Psoas muscle (tissue), 8 donors: ENCODE results near the gene MANBA. TPM values are rescaled to one million over a fixed set of nuclear protein-coding genes. Genes with fewer than 3 reads are reported as not detected.

Experiments
- ATAC-seq, 4 donors: fragments of 200-7000 bp; cut with Tn5 transposase; one replicate each; pipeline ENCODE4 v1.9.1; 2020; ENCODE audit warnings: moderate library complexity in 3 of 4, mild to moderate bottlenecking in 2 of 4
- DNase-seq, 2 donors: peaks; one replicate each; pipeline ENCODE4 v3.0.0-alpha.2; 2020
- H3K27ac ChIP-seq: fragments of 200-600 bp; one replicate; pipeline ENCODE4 v1.8.0; 2022
- H3K27me3 ChIP-seq, 3 donors: fragments of 200-600 bp in 1 of 3; one replicate each; pipeline versions ENCODE4 v1.6.1 to v1.8.0; 2013 to 2022; ENCODE audit warnings: low read length in 2 of 3, mild to moderate bottlenecking in 2 of 3, moderate library complexity in 1 of 3; ENCODE audit not compliant: insufficient read depth in 3 of 3
- H3K36me3 ChIP-seq, 2 donors: fragments of 200-600 bp in 1 of 2; one replicate each; pipeline versions ENCODE4 v1.6.1 to v1.8.0; 2013 to 2022; ENCODE audit warnings: low read depth in 1 of 2, mild to moderate bottlenecking in 1 of 2, moderate library complexity in 1 of 2; ENCODE audit not compliant: insufficient read depth in 1 of 2
- H3K4me1 ChIP-seq: fragments of 200-600 bp; one replicate; pipeline ENCODE4 v1.8.0; 2022
- H3K4me3 ChIP-seq: fragments of 200-600 bp; one replicate; pipeline ENCODE4 v1.8.0; 2022; ENCODE audit warnings: mild to moderate bottlenecking
- H3K9me3 ChIP-seq: fragments of 200-600 bp; one replicate; pipeline ENCODE4 v1.8.0; 2022
- CTCF ChIP-seq: fragments of 200-600 bp; IDR thresholded peaks from one replicate; pipeline ENCODE4 v1.8.0; 2022; ENCODE audit warnings: antibody characterized with exemption
- WGBS, 3 donors: extraction: QIAGEN DNeasy Blood & Tissue Kit; methylation state at CpG; one replicate each; pipeline versions ENCODE4 v1.1.6 to v1.1.7; 2013; 5-methylcytosine and 5-hydroxymethylcytosine counted together
- intact Hi-C, 2 donors: fragments of 100-400 bp; cut with DNase I; formaldehyde crosslinking; loops; one replicate each; pipeline versions ENCODE4 v1.11.0 to v1.14.2; 2022
- polyA plus RNA-seq, 3 donors: library from polyadenylated mRNA; stranded (reverse); fragments of 200-250 nt; gene quantifications; one replicate each; pipeline ENCODE4 v1.2.3, GENCODE V29; 2013
- total RNA-seq, 4 donors: library from RNA; stranded (reverse); fragmentation: NEBNext Ultra II Directional in 2 of 4; extraction: Animal tissue kit (Norgen Biotek cat#: 25700) in 2 of 4; gene quantifications; one replicate each; pipeline versions ENCODE4 v1.2.1 to v1.2.4, GENCODE V29; 2021 to 2023
- donor health status: healthy with polysubstance abuse.
- donor health status: DM: no; HTN: no; CAD: no; lungs with moderate emphysema.
- donor health status: Bipolar disorder and iron deficiency.
- donor health status: healthy.
- donor health status: DM: yes; HTN: yes; CAD: no.
- donor health status: DM: no; HTN: no; CAD: no.
- donor health status: DM: no; HTN: no; CAD: no.
- donor health status: DM: yes; HTN: yes; CAD: no.

MANBA gene
- total and polyA plus RNA-seq, 7 donors, result 3.1 to 11.9 (median 4.8) TPM

GRCh38 chr4:102759831-102760644 is 730 bp downstream of the MANBA start:
- WGBS, 3 donors, result 3 to 4% (median 4%) methylated on average over 25 of the region's 25 CpGs
- TF ChIP-seq CTCF, result no peak
- no peaks in the 10 kb centered on the region for H3K36me3 ChIP-seq
- DNase-seq (no peak), ATAC-seq (peak; percentile 57 to 71 (median 64))
- H3K27ac ChIP-seq, result peak overlapping the region; percentile 81
- H3K4me1 ChIP-seq, result peaks cover 4% of the 10 kb centered on the region
- H3K27me3 ChIP-seq, result no peaks in the 10 kb centered on the region
- H3K9me3 ChIP-seq, result no peaks in the 10 kb centered on the region
- H3K4me3 ChIP-seq, result peak overlapping the region; percentile 87
- intact Hi-C loops, result loop anchor here in 1 of 2 donors (1.0 to 5.0 kb wide), 2 partner anchors 68 to 107 kb away; partner anchors contain the start of gene CISD2

- DNase-seq (no peak), ATAC-seq (no peak)
- Histone ChIP-seq H3K36me3 (no peaks in the 10 kb centered on the region), H3K27me3 (no peaks in the 10 kb centered on the region), H3K4me3 (no peak overlapping the region), H3K27ac (no peak overlapping the region), H3K9me3 (no peaks in the 10 kb centered on the region), H3K4me1 (peaks cover 4% of the 10 kb centered on the region)
- 91 to 92% (median 92%) methylated on average over 11 of the region's 11 CpGs for WGBS, 3 donors
- TF ChIP-seq CTCF, result no peak
- intact Hi-C loops, result no loop called here
Observed at GRCh38 chr4:102758241-102759160, 2.3 kb downstream of the MANBA start.

- Histone ChIP-seq H3K36me3 (no peaks in the 10 kb centered on the region), H3K27me3 (no peaks in the 10 kb centered on the region), H3K27ac (no peak overlapping the region), H3K9me3 (no peaks in the 10 kb centered on the region), H3K4me1 (peaks cover 4% of the 10 kb centered on the region), H3K4me3 (no peak overlapping the region)
- no peak for ATAC-seq
- WGBS, 3 donors, result 60 to 80% (median 65%) methylated on average over 1 of the region's 1 CpG
- no peak for TF ChIP-seq CTCF
- intact Hi-C loops, result no loop called here
- no peak for DNase-seq
Observed at GRCh38 chr4:102757681-102758080, 3.1 kb downstream of the MANBA start.

GRCh38 chr4:102754044-102754443 is 6.7 kb downstream of the MANBA start:
- H3K36me3 ChIP-seq, result peaks cover 0 to 7% of the 10 kb centered on the region in 2 donors
- no peaks in the 10 kb centered on the region for H3K27me3 ChIP-seq
- DNase-seq, result no peak
- no peak overlapping the region for H3K27ac ChIP-seq
- no peak overlapping the region for H3K4me3 ChIP-seq
- no peaks in the 10 kb centered on the region for H3K4me1 ChIP-seq
- ATAC-seq, result no peak
- intact Hi-C loops, result no loop called here
- 91 to 96% (median 94%) methylated on average over 2 of the region's 2 CpGs for WGBS, 3 donors
- H3K9me3 ChIP-seq, result no peaks in the 10 kb centered on the region
- TF ChIP-seq CTCF, result no peak
